Tibial nerve (tissue), 4 donors: ENCODE results near the gene HPS1. TPM values are rescaled to one million over a fixed set of nuclear protein-coding genes. Genes with fewer than 3 reads are reported as not detected.

Source experiments
- DNase-seq, 2 donors: peaks; one replicate each; pipeline ENCODE4 v3.0.0-alpha.2; 2019; ENCODE audit warnings: low spot score in 2 of 2
- H3K27ac ChIP-seq, 4 donors: fragments of 200-600 bp; sonication (generic) in 3 of 4; one replicate each; pipeline ENCODE4 v1.5.1; 2017 to 2019; ENCODE audit warnings: mild to moderate bottlenecking in 1 of 4
- H3K27me3 ChIP-seq, 2 donors: fragments of 200-600 bp; sonication (generic) in 1 of 2; one replicate each; pipeline versions ENCODE4 v1.5.1 to v1.6.0; 2017 to 2019
- H3K36me3 ChIP-seq, 3 donors: fragments of 200-600 bp; sonication (generic); one replicate each; pipeline ENCODE4 v1.5.1; 2018 to 2019
- H3K4me1 ChIP-seq, 4 donors: fragments of 200-600 bp; sonication (generic) in 3 of 4; one replicate each; pipeline ENCODE4 v1.5.1; 2017 to 2019
- H3K4me3 ChIP-seq, 4 donors: fragments of 200-600 bp; sonication (generic) in 3 of 4; one replicate each; pipeline ENCODE4 v1.5.1; 2017 to 2019; ENCODE audit warnings: mild to moderate bottlenecking in 1 of 4, moderate library complexity in 1 of 4
- H3K9me3 ChIP-seq, 4 donors: fragments of 200-600 bp; sonication (generic) in 3 of 4; one replicate each; pipeline ENCODE4 v1.5.1; 2017 to 2019
- EP300 ChIP-seq, 2 donors: sonication (generic); formaldehyde crosslinking; IDR thresholded peaks; one replicate each; pipeline ENCODE4 v1.6.1; 2017; ENCODE audit warnings: antibody characterized with exemption in 2 of 2, mild to moderate bottlenecking in 1 of 2
- POLR2A ChIP-seq, 2 donors: fragments of 450-650 bp; IDR thresholded peaks; one replicate each; pipeline ENCODE4 v1.6.1; 2017; ENCODE audit warnings: antibody characterized with exemption in 2 of 2, mild to moderate bottlenecking in 2 of 2, moderate library complexity in 2 of 2
- WGBS, 2 donors: methylation state at CpG; one replicate each; pipeline ENCODE4 v1.1.5; 2018; 5-methylcytosine and 5-hydroxymethylcytosine counted together
- total RNA-seq, 4 donors: library from RNA; depleted of rRNA; stranded (reverse); fragments of >200 nt; gene quantifications; one replicate each; pipeline ENCODE4 v1.1.0, GENCODE V29; 2016
- TF ChIP-seq, protein P1 (sequence below), 5 experiments: fragments of 200-600 bp in 3 of 5; fragments of 450-650 bp in 2 of 5; sonication (generic) in 3 of 5; IDR thresholded peaks; one replicate each; pipeline ENCODE4 v1.5.1; 2016 to 2019; ENCODE audit warnings: antibody characterized with exemption in 5 of 5, mild to moderate bottlenecking in 3 of 5, moderate library complexity in 2 of 5

The HPS1 gene
- total RNA-seq, 4 donors from 2014 or later: 38.7 to 101 (median 62.5) TPM

DNA sequence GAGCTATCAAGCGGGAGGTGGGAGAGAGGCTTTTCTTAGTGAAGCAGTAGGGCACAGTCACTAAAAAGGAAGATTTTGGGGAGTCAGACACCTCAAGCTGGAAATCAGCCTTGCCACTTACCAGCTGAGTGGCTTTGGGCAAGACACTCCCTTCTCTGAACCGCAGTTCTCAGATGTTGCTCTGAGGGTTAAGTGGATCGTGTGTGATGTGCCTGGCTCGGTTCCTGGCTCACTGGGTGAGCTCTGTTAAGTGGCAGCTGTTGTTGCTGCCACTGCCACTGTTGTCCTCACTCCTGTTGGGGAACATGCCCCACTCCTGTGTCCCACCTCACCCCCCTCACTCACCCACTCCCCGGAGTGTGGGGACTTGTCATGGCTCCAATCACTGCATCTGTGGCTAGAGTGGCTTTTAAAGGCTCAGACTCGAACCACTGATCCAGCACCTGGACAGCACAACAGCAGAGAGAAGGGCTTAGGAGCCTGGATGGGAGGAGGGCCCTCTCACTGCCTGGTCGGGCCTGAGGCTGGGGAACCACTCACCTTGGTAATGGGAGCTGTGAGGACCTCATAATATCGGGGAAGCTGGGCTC, 51.8 kb downstream of the HPS1 start:
- no peak for TF ChIP-seq POLR2A (IDR thresholded peaks at IDR 0.05)
- TF ChIP-seq EP300 (IDR thresholded peaks at IDR 0.05): no peak
- TF ChIP-seq, protein P1, sequence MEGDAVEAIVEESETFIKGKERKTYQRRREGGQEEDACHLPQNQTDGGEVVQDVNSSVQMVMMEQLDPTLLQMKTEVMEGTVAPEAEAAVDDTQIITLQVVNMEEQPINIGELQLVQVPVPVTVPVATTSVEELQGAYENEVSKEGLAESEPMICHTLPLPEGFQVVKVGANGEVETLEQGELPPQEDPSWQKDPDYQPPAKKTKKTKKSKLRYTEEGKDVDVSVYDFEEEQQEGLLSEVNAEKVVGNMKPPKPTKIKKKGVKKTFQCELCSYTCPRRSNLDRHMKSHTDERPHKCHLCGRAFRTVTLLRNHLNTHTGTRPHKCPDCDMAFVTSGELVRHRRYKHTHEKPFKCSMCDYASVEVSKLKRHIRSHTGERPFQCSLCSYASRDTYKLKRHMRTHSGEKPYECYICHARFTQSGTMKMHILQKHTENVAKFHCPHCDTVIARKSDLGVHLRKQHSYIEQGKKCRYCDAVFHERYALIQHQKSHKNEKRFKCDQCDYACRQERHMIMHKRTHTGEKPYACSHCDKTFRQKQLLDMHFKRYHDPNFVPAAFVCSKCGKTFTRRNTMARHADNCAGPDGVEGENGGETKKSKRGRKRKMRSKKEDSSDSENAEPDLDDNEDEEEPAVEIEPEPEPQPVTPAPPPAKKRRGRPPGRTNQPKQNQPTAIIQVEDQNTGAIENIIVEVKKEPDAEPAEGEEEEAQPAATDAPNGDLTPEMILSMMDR (IDR thresholded peaks at IDR 0.05): no peak
- Histone ChIP-seq H3K9me3 (no peaks in the 10 kb centered on the region), H3K36me3 (peaks cover 0 to 89% (median 0%) of the 10 kb centered on the region in 3 donors), H3K4me3 (no peak overlapping the region), H3K4me1 (peaks cover 0 to 21% (median 0%) of the 10 kb centered on the region in 4 donors), H3K27me3 (no peaks in the 10 kb centered on the region), H3K27ac (peak overlapping the region in 1 of 4 donors; percentile 32)
- WGBS, 2 donors: 79 to 83% methylated on average over 8 of the region's 8 CpGs
- no peak for DNase-seq

DNA sequence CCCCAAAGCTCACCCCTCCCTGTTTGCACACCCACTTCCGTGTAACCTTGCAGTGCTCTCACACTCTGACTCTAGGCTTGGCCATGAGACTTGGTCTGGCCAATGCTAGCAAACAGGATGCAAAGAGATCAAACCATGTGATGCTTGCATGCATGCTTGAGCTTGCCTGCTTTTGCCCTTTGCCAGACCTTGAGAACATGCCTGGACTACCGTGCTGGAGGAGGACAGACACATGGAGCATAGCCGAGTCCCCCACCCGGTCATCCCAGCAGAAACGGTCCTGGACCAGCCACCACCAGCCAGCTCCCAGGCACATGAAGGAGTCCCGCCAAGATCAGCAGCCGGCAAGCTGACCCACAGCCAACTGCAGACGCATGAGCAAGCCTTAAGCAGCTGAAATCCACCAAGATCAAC, 55.1 kb downstream of the HPS1 start:
- H3K4me1 ChIP-seq: peaks cover 0 to 21% (median 0%) of the 10 kb centered on the region in 4 donors
- no peaks in the 10 kb centered on the region for H3K27me3 ChIP-seq
- no peak overlapping the region for H3K27ac ChIP-seq
- H3K9me3 ChIP-seq: no peaks in the 10 kb centered on the region
- DNase-seq: peak in 1 of 2 donors; percentile 45
- H3K36me3 ChIP-seq: peaks cover 0 to 84% (median 0%) of the 10 kb centered on the region in 3 donors
- 66 to 76% methylated on average over 8 of the region's 8 CpGs for WGBS, 2 donors
- no peak for TF ChIP-seq POLR2A (IDR thresholded peaks at IDR 0.05)
- TF ChIP-seq, protein P1 (IDR thresholded peaks at IDR 0.05): no peak
- no peak for TF ChIP-seq EP300 (IDR thresholded peaks at IDR 0.05)
- H3K4me3 ChIP-seq: no peak overlapping the region

DNA sequence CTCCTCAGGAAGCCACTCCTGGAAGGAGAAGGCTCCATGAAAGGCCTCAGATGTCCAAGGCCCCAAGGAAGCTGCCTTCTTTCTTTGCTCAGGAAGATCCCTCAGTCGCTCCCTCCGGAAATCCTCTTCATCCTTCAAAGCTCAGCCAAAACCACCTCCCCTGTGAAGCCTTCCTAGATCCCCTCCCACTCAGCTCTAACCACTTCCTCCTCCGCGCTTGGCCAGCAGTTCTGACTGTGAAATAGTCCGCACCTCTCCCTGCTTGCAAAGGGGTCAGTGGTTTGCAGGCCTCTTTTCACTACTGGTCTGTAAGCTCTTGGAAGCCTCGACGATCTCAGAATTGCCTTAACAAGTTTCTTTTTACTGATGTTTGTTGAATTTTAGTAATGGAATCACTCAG, 55.7 kb downstream of the HPS1 start:
- Histone ChIP-seq H3K27ac (no peak overlapping the region), H3K4me1 (peaks cover 0 to 21% (median 0%) of the 10 kb centered on the region in 4 donors), H3K27me3 (no peaks in the 10 kb centered on the region), H3K36me3 (peaks cover 0 to 82% (median 0%) of the 10 kb centered on the region in 3 donors), H3K9me3 (no peaks in the 10 kb centered on the region), H3K4me3 (no peak overlapping the region)
- 76 to 83% methylated on average over 7 of the region's 7 CpGs for WGBS, 2 donors
- TF ChIP-seq, protein P1 (IDR thresholded peaks at IDR 0.05): no peak
- TF ChIP-seq POLR2A (IDR thresholded peaks at IDR 0.05) (no peak), EP300 (IDR thresholded peaks at IDR 0.05) (no peak)
- DNase-seq: no peak

DNA sequence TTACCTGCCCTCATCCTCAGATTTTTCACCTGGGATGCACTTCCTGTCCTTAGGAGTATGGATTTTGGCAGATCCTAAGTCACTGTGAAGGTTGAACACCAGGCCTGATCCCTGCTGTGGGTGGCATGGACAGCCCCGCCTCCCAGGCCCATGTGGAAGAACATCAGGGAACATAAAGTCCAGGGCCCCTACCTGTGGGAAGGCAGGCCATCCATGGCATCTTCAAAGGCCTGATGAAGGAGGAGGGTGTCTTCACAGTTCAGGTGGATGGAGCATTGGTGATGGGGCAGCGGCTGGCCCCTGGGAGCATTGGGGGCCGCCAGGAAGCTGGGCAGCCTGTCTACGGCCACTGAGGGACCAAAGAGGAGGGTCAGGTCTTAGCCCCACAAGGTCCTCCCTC, 56.3 kb downstream of the HPS1 start:
- H3K4me3 ChIP-seq: no peak overlapping the region
- no peak overlapping the region for H3K27ac ChIP-seq
- H3K4me1 ChIP-seq: peaks cover 0 to 21% (median 0%) of the 10 kb centered on the region in 4 donors
- no peak for TF ChIP-seq POLR2A (IDR thresholded peaks at IDR 0.05)
- TF ChIP-seq EP300 (IDR thresholded peaks at IDR 0.05): no peak
- TF ChIP-seq, protein P1 (IDR thresholded peaks at IDR 0.05): no peak
- H3K9me3 ChIP-seq: no peaks in the 10 kb centered on the region
- peaks cover 0 to 82% (median 0%) of the 10 kb centered on the region in 3 donors for H3K36me3 ChIP-seq
- DNase-seq: no peak
- no peaks in the 10 kb centered on the region for H3K27me3 ChIP-seq
- WGBS, 2 donors: 88 to 100% methylated on average over 4 of the region's 4 CpGs

DNA sequence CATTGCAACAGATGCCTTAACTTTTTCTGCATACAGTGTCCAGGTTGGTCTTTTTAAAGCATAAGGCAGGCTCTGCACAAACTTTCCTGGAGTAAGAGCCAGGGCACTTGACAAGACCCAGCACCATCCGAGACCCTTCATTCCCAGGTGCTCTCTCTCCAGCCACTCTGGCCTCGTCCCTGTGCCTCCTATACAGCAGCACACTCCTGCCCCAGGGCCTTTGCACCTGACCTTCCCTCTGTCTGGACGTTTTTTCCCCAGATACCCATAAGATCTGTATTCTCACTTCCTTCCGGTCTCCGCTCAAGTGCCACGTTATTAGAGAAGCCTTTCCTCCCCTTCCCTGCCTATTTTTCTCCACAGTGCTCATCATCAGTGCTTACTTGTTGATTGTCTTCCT, 57.3 kb downstream of the HPS1 start:
- Histone ChIP-seq H3K4me1 (peaks cover 0 to 21% (median 0%) of the 10 kb centered on the region in 4 donors), H3K27ac (no peak overlapping the region), H3K9me3 (no peaks in the 10 kb centered on the region), H3K27me3 (no peaks in the 10 kb centered on the region), H3K36me3 (peaks cover 0 to 82% (median 0%) of the 10 kb centered on the region in 3 donors), H3K4me3 (no peak overlapping the region)
- 78 to 79% methylated on average over 6 of the region's 6 CpGs for WGBS, 2 donors
- TF ChIP-seq POLR2A (IDR thresholded peaks at IDR 0.05) (no peak), EP300 (IDR thresholded peaks at IDR 0.05) (no peak)
- TF ChIP-seq, protein P1 (IDR thresholded peaks at IDR 0.05): no peak
- DNase-seq: no peak
